HL-60 (cell line): ENCODE measurements around the gene TEDDM1.

Experiments
- DNase-seq, 2 experiments: peaks; one replicate each; pipeline ENCODE4 v3.0.0-alpha.2; 2010 to 2020; ENCODE audit warnings: low read depth in 1 of 2, low spot score in 1 of 2
- H3K27ac ChIP-seq: fragments of 250-450 bp; sonication (Bioruptor Pico); replicated peaks from 2 replicates; pipeline ENCODE4 v1.5.1; 2020; ENCODE audit warnings: mild to moderate bottlenecking, moderate library complexity
- H3K27me3 ChIP-seq: fragments of 250-450 bp; sonication (Bioruptor Pico); 2 replicates; pipeline ENCODE4 v1.5.1; 2021; ENCODE audit warnings: mild to moderate bottlenecking, moderate library complexity; ENCODE audit not compliant: insufficient read depth, poor library complexity, severe bottlenecking
- H3K4me3 ChIP-seq: replicated peaks from 2 replicates; pipeline ENCODE4 v1.5.1; 2011; ENCODE audit warnings: mild to moderate bottlenecking, control low read depth, low read length; ENCODE audit not compliant: insufficient read depth
- CTCF ChIP-seq: IDR thresholded peaks from one replicate; pipeline ENCODE4 v1.5.1; 2011; ENCODE audit warnings: low read length, control low read depth, inconsistent platforms; ENCODE audit not compliant: insufficient read depth
- GABPA ChIP-seq: IDR thresholded peaks from 2 replicates; pipeline ENCODE4 v1.6.1; 2012; ENCODE audit warnings: low read depth
- POLR2AphosphoS5 ChIP-seq: IDR thresholded peaks from 2 replicates; pipeline ENCODE4 v1.6.1; 2012; ENCODE audit warnings: low read depth
- REST ChIP-seq: IDR thresholded peaks from 2 replicates; pipeline ENCODE4 v1.6.1; 2012; ENCODE audit warnings: low read depth; ENCODE audit not compliant: insufficient replicate concordance
- SPI1 ChIP-seq: IDR thresholded peaks from 2 replicates; pipeline ENCODE4 v1.6.1; 2012; ENCODE audit warnings: low read depth, mild to moderate bottlenecking, borderline replicate concordance

TEDDM1 gene

GRCh38 chr1:182438326-182438725 is 37.9 kb upstream of the TEDDM1 start:
- H3K27ac ChIP-seq, result no peak overlapping the region
- H3K27me3 ChIP-seq, result no peaks in the 10 kb centered on the region
- TF ChIP-seq CTCF (no peak), REST (no peak), POLR2AphosphoS5 (no peak), SPI1 (no peak), GABPA (no peak)
- no peak overlapping the region for H3K4me3 ChIP-seq
- DNase-seq, result peak in 1 of 2 experiments; percentile 19

- H3K27ac ChIP-seq, result no peak overlapping the region
- no peak for TF ChIP-seq GABPA
- no peak for TF ChIP-seq POLR2AphosphoS5
- no peak for TF ChIP-seq SPI1
- TF ChIP-seq REST, result no peak
- TF ChIP-seq CTCF, result no peak
- no peak overlapping the region for H3K4me3 ChIP-seq
- H3K27me3 ChIP-seq, result no peaks in the 10 kb centered on the region
- no peak for DNase-seq
Measured at GRCh38 chr1:182433580-182433979, 33.1 kb upstream of the TEDDM1 start.

DNA sequence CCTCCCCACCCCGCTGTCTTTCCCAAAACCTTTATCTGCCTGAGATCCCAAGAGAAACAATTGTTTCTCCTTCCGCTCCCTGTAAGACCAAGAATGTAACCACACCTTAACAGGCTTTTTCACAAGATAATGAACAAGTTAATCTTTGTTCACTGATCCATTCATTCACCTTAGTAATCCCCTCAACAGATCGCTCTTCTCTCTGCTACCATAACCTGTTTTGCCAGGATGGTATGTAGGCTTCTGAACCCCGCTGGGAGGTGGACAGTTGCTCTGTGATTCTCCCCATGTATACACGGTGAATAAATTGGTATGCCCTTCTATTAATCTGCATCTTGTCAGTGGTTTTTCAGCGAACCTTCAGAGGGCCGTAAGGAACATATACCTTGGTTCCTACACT is 30.8 kb upstream of the TEDDM1 start:
- no peaks in the 10 kb centered on the region for H3K27me3 ChIP-seq
- no peak overlapping the region for H3K4me3 ChIP-seq
- no peak for DNase-seq
- no peak for TF ChIP-seq REST
- TF ChIP-seq CTCF, result no peak
- TF ChIP-seq GABPA, result no peak
- no peak for TF ChIP-seq SPI1
- no peak for TF ChIP-seq POLR2AphosphoS5
- no peak overlapping the region for H3K27ac ChIP-seq
